Urothelium cell line (cell line): Measurements from ENCODE around the gene NEK7.
"Not testable (repeated sequence)": the region's sequence is repeated elsewhere in the genome, so short reads cannot be mapped to it uniquely, and the experiment has no call there.

Source experiments
- DNase-seq: peaks from one replicate; pipeline ENCODE4 v3.0.0; 2011; ENCODE audit warnings: low spot score, mixed read lengths
- FAIRE-seq: peaks from 2 replicates; lab custom pipeline; 2011; peaks lifted over from hg19 to GRCh38; lab: Jason Lieb, UNC

The NEK7 gene

GRCh38 chr1:198276241-198276640 is 119.4 kb downstream of the NEK7 start:
- DNase-seq: no peak
- no peak for FAIRE-seq

- no peak for FAIRE-seq
- DNase-seq: no peak
These were observed 122.1 kb downstream of the NEK7 start for GRCh38 chr1:198278943-198279342.

GRCh38 chr1:198280080-198280479 is 123.3 kb downstream of the NEK7 start:
- FAIRE-seq (no peak), DNase-seq (no peak)

DNA sequence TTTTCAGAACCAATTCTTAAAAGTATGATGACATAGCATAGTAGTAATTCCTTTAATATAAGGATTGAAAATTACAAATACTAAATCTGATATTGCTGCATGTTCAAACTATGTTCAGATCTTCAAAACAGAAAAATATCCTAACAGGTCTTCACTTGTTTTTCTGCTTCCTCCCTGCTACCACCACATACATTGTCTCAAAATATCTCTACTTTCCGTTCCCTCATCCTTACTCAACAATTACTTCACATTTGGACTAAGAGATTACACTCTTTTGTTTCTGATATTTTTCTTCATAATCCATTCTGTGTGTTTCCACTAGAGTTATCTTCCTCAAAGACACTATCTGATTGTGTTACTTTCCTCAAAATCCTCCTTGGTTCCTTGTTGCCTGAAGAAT is 125.1 kb downstream of the NEK7 start:
- no peak for FAIRE-seq
- DNase-seq: no peak

DNA sequence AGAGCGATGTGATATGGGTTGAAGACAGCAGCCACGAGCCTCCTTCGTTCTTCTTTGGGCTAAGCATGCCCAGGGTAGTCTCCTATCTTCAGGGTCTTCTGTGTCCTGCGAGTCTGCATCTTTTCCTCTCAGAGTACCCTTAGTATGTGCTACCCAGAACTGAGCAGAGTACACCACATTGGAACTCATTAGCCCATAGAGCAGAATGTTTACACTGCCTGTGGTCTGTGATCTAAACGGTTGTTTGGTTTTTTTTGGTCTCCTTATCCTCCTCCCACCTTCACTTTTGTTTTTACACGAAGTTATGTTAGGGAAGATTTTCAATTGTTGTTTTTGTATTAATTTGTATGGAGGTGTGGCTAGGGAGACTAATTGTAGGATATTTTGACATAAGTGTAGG is 126.4 kb downstream of the NEK7 start:
- FAIRE-seq (no peak), DNase-seq (no peak)

- no peak for FAIRE-seq
- DNase-seq: no peak
These were observed 131.1 kb downstream of the NEK7 start for GRCh38 chr1:198287916-198288315.

- DNase-seq (no peak), FAIRE-seq (no peak)
These were observed 133.4 kb downstream of the NEK7 start for GRCh38 chr1:198290089-198290683.

GRCh38 chr1:198291036-198291435 is 134.2 kb downstream of the NEK7 start:
- no peak for FAIRE-seq

DNA sequence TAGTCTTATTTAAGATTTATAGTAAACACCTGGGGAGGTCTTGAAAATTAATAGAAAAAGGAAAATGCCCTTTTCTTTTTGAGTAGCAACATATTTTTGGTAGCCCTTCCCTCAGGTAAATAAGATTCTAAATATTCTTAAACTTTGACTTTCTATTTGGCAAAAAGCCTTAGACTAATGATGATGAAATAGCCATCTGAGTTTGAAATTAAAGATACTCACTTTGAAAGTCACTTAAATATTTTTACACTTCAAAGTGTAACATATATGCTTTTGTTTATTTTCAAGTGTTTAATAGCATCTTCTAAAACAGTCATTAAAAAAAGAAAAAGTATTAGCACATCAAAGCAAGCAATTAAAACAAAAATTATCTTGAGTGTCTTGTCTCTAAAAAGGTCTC is 135.1 kb downstream of the NEK7 start:
- FAIRE-seq (no peak), DNase-seq (no peak)

More at GRCh38 chr1:198291036-198291435, 134.2 kb downstream of the NEK7 start:
- no peak for DNase-seq

- no peak for DNase-seq
- FAIRE-seq: no peak
These were observed 138.4 kb downstream of the NEK7 start for GRCh38 chr1:198295225-198295624.

- no peak for FAIRE-seq
- no peak for DNase-seq
These were observed 139.2 kb downstream of the NEK7 start for GRCh38 chr1:198295971-198296370.

GRCh38 chr1:198297281-198297680 is 140.5 kb downstream of the NEK7 start:
- FAIRE-seq: no peak
- no peak for DNase-seq

GRCh38 chr1:198298640-198299039 is 141.8 kb downstream of the NEK7 start:
- no peak for FAIRE-seq
- DNase-seq: no peak

DNA sequence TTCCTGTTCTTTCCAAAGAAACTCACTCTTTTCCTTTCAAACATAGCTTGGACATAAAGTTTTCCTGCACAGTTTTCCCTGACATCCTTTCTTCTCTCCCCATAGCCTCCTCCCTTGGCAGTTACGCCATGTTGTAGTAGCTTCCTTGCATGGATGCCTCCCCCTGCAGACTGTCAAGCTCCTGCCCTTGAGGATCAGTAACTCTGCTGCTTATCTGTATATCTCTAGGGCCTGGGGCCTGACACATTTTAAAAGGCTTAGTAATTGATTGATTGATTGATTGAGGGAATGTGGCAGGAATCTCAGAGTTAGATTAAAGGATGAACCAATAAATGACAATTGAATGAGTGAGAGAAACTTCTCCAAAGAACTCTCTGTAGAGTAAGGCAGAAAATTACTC is 143.7 kb downstream of the NEK7 start:
- no peak for FAIRE-seq
- no peak for DNase-seq

GRCh38 chr1:198304431-198304830 is 147.6 kb downstream of the NEK7 start:
- FAIRE-seq (no peak), DNase-seq (no peak)

GRCh38 chr1:198314817-198315216 is 158.0 kb downstream of the NEK7 start:
- not testable (repeated sequence) for FAIRE-seq, DNase-seq

DNA sequence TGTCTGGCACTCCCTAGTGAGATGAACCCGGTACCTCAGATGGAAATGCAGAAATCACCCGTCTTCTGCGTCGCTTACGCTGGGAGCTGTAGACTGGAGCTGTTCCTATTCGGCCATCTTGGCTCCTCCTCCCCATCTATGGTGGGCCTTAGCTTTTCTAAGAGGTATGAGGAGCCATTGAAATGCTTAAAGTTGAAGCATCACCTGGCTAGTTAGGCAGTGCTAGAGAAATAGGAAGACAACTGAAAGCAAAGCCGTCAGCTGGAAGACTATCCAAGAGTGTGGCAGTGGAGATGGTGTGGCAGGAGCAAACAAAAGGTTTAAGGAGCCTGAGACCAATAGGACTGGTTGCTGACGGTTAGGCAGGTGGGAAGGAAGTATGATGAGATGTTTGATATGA is 158.5 kb downstream of the NEK7 start:
- DNase-seq, FAIRE-seq: not testable (repeated sequence)

DNA sequence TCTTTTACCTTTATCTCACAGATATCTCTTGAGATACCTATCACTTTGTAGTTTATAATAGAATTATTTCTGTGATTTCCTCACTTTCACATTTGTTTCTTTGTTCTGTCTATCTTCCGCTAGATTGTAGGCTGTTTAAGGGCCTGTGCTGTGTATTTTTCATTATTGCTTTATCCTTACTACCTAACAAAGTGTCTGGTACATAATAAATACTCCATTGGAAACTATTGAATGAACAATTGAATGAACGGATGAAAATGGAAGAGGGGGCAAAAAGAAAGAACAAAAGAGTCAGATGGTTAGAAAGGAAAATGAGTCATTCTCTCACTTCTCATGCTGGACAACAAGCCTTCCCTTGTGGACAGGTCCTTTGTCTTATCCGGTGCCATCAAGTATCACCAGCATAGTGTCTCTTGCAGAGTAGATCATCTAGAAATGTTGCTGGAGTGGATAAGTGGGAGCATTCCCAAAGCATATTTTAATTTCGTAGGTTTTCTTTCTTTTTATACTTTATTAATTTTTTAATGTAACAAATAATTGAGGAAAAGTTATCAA is 159.8 kb downstream of the NEK7 start:
- no peak for DNase-seq
- FAIRE-seq: no peak

DNA sequence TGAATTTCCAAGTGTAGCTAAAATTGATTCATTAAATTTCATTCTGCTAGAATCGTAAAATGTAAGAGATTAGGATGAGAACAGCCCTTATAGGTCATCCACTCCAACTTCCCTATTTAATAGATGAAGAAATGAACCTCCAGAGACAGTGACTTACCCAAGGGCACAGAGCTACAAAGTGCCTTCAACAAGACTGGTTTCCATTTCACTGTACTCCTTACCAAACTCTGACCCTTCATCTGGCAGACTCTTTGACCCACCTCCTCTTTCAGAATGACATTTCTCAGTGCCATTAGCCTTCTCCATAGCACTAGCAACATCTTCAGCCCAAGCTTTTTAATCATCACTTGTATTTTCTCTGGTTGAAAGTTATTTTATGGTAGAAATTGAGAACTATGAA is 161.3 kb downstream of the NEK7 start:
- no peak for FAIRE-seq

GRCh38 chr1:198320759-198321158 is 164.0 kb downstream of the NEK7 start:
- DNase-seq: no peak
- no peak for FAIRE-seq

More for the DNA sequence above, 161.3 kb downstream of the NEK7 start:
- no peak for DNase-seq

GRCh38 chr1:198326232-198326631 is 169.4 kb downstream of the NEK7 start:
- FAIRE-seq (no peak), DNase-seq (no peak)

GRCh38 chr1:198326915-198327314 is 170.1 kb downstream of the NEK7 start:
- DNase-seq: no peak
- FAIRE-seq: no peak

DNA sequence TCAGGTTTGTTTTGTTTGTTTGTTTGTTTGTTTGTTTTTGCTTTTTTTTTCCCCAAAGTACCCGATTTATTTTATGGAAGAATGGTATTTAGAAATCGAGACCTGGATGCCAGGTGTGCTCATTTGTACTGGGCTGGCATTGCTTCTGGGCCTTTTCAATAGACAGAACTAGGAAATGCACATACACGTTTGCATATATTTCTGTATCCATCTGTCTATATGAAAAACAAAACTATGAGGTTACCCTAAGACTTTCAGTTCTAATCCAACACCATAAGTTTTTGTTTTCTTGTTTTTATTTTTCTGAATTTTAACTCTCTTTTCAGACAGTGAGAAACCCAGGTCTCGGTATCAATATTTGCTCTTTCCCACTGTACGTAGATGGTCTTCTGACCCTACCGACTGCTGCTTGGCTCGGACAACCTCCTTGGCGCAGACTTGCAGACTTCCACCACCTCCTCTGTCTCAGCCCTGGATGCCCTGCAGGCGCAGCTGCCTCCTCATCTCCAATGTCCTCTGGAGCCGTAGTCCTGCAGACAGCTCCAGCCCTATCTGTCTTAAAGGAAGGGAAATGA is 171.7 kb downstream of the NEK7 start:
- FAIRE-seq: no peak
- DNase-seq: no peak
